H1 (cell line): ENCODE data around the gene C1QTNF4.

ENCODE experiments used
- EZH2 ChIP-seq: fragments of 200-600 bp; sonication (generic); IDR thresholded peaks from 2 replicates; pipeline ENCODE4 v1.7.1; 2012; ENCODE audit warnings: low read depth, mild to moderate bottlenecking, moderate library complexity, low read length, inconsistent platforms; ENCODE audit not compliant: severe bottlenecking
- JUN ChIP-seq: IDR thresholded peaks from 2 replicates; pipeline ENCODE4 v1.6.1; 2011; ENCODE audit warnings: low read depth, mild to moderate bottlenecking, improper control_type of control experiment, low read length
- JUND ChIP-seq: IDR thresholded peaks from 2 replicates; pipeline ENCODE4 v1.6.1; 2011; ENCODE audit warnings: mild to moderate bottlenecking, improper control_type of control experiment, low read length
- MAFK ChIP-seq: IDR thresholded peaks from 2 replicates; pipeline ENCODE4 v1.6.1; 2012; ENCODE audit warnings: low read depth, mild to moderate bottlenecking, improper control_type of control experiment, low read length
- POLR2A ChIP-seq, 2 experiments: IDR thresholded peaks; 1 replicate in 1 of 2; 2 replicates in 1 of 2; pipeline ENCODE4 v1.6.1; 2011; ENCODE audit warnings: low read depth in 2 of 2, low read length in 2 of 2, mild to moderate bottlenecking in 2 of 2; ENCODE audit errors: control extremely low read depth in 1 of 2
- POLR2AphosphoS5 ChIP-seq: IDR thresholded peaks from 2 replicates; pipeline ENCODE4 v1.6.1; 2011; ENCODE audit warnings: low read depth, low read length
- TAF1 ChIP-seq: IDR thresholded peaks from 2 replicates; pipeline ENCODE4 v1.6.1; 2011; ENCODE audit warnings: mild to moderate bottlenecking, low read depth, low read length
- YY1 ChIP-seq: IDR thresholded peaks from 2 replicates; pipeline ENCODE4 v1.6.1; 2011; ENCODE audit warnings: low read depth, mild to moderate bottlenecking, low read length
- TF ChIP-seq, protein P1 (sequence below), 3 experiments: IDR thresholded peaks; 1 replicate in 2 of 3; 2 replicates in 1 of 3; pipeline versions ENCODE4 v1.5.1 to v1.6.1; 2011; ENCODE audit warnings: low read length in 3 of 3, mild to moderate bottlenecking in 3 of 3, inconsistent platforms in 2 of 3, low read depth in 1 of 3, moderate library complexity in 1 of 3; ENCODE audit not compliant: insufficient read depth in 1 of 3; ENCODE audit errors: control extremely low read depth in 1 of 3
- TF ChIP-seq, protein P2 (sequence below): IDR thresholded peaks from 2 replicates; pipeline ENCODE4 v1.6.1; 2011; ENCODE audit warnings: low read depth, mild to moderate bottlenecking, low read length; ENCODE audit not compliant: insufficient read depth
- TF ChIP-seq, protein P3 (sequence below): IDR thresholded peaks from 2 replicates; pipeline ENCODE4 v1.6.1; 2012; ENCODE audit warnings: low read length, inconsistent platforms

DNA sequence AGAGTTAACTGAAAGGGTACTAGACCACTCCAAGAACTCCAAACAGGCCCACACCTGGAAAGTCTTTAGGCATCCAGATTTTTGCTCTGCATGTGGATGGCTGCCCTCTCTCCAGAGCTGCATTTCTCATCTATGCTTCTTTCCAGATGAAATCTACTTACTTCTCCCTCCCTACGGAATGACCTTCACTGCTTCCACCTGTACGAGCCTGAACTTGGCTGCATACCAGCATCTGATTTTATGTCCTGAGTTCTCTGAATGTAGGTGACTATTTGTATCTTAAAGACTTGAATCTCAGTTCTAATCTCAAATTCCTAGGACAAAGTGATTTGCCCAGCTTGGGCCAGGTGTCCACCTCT lies 54.6 kb downstream of the C1QTNF4 start:
- TF ChIP-seq, protein P1, sequence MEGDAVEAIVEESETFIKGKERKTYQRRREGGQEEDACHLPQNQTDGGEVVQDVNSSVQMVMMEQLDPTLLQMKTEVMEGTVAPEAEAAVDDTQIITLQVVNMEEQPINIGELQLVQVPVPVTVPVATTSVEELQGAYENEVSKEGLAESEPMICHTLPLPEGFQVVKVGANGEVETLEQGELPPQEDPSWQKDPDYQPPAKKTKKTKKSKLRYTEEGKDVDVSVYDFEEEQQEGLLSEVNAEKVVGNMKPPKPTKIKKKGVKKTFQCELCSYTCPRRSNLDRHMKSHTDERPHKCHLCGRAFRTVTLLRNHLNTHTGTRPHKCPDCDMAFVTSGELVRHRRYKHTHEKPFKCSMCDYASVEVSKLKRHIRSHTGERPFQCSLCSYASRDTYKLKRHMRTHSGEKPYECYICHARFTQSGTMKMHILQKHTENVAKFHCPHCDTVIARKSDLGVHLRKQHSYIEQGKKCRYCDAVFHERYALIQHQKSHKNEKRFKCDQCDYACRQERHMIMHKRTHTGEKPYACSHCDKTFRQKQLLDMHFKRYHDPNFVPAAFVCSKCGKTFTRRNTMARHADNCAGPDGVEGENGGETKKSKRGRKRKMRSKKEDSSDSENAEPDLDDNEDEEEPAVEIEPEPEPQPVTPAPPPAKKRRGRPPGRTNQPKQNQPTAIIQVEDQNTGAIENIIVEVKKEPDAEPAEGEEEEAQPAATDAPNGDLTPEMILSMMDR (IDR thresholded peaks at IDR 0.05; ENCODE audit: control extremely low read depth in 1 of 3, insufficient read depth in 1 of 3, low read depth in 1 of 3, low read length in 3 of 3) = no peak
- no peak for TF ChIP-seq JUN
- TF ChIP-seq JUND = no peak
- TF ChIP-seq YY1 = no peak
- no peak for TF ChIP-seq POLR2A (IDR thresholded peaks at IDR 0.05; ENCODE audit: control extremely low read depth in 1 of 2, low read depth in 2 of 2, low read length in 2 of 2)
- TF ChIP-seq, protein P2, sequence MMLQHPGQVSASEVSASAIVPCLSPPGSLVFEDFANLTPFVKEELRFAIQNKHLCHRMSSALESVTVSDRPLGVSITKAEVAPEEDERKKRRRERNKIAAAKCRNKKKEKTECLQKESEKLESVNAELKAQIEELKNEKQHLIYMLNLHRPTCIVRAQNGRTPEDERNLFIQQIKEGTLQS = no peak
- no peak for TF ChIP-seq MAFK
- no peak for TF ChIP-seq POLR2AphosphoS5
- no peak for TF ChIP-seq TAF1
- no peak for TF ChIP-seq EZH2
- TF ChIP-seq, protein P3, sequence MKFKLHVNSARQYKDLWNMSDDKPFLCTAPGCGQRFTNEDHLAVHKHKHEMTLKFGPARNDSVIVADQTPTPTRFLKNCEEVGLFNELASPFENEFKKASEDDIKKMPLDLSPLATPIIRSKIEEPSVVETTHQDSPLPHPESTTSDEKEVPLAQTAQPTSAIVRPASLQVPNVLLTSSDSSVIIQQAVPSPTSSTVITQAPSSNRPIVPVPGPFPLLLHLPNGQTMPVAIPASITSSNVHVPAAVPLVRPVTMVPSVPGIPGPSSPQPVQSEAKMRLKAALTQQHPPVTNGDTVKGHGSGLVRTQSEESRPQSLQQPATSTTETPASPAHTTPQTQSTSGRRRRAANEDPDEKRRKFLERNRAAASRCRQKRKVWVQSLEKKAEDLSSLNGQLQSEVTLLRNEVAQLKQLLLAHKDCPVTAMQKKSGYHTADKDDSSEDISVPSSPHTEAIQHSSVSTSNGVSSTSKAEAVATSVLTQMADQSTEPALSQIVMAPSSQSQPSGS = no peak
